ENCODE data around the gene CIB1. TPM values are rescaled to one million over a fixed set of nuclear protein-coding genes. Genes with fewer than 3 reads are reported as not detected.
"Not testable (repeated sequence)": the region's sequence is repeated elsewhere in the genome, so short reads cannot be mapped to it uniquely, and the experiment has no call there.

The CIB1 gene
- total RNA-seq, 4 donors from 2014 or later, result 9.5 to 80.7 (median 49.2) TPM

DNA sequence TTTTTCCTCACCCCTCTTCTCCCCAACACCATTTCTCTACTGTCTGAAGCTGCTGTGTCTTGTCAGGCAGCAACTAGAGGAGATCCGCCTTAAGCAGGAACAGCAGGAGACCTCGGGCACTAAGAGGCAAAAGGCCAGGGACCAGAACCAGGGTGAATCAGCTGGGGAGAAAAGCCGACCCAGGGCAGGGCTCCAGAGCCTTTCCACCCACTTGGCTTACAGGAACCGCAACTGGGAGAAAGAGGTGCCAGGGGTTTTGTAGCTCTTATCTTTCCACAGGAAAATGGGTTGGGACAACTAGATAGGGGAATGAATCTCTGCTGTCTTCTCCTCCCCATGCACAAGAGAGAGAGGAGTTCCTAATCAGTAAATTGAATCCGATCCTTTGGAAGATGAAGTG is 28.7 kb upstream of the CIB1 start:
- no peak overlapping the region for H3K27ac ChIP-seq
- peaks cover 0 to 3% of the 10 kb centered on the region in 2 donors for H3K4me1 ChIP-seq
- no peak overlapping the region for H3K4me3 ChIP-seq
- H3K27me3 ChIP-seq, result no peaks in the 10 kb centered on the region
- TF ChIP-seq, protein P1, sequence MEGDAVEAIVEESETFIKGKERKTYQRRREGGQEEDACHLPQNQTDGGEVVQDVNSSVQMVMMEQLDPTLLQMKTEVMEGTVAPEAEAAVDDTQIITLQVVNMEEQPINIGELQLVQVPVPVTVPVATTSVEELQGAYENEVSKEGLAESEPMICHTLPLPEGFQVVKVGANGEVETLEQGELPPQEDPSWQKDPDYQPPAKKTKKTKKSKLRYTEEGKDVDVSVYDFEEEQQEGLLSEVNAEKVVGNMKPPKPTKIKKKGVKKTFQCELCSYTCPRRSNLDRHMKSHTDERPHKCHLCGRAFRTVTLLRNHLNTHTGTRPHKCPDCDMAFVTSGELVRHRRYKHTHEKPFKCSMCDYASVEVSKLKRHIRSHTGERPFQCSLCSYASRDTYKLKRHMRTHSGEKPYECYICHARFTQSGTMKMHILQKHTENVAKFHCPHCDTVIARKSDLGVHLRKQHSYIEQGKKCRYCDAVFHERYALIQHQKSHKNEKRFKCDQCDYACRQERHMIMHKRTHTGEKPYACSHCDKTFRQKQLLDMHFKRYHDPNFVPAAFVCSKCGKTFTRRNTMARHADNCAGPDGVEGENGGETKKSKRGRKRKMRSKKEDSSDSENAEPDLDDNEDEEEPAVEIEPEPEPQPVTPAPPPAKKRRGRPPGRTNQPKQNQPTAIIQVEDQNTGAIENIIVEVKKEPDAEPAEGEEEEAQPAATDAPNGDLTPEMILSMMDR (IDR thresholded peaks at IDR 0.05), result no peak
- TF ChIP-seq POLR2A (IDR thresholded peaks at IDR 0.05), result no peak
- no peaks in the 10 kb centered on the region for H3K9me3 ChIP-seq
- DNase-seq, result no peak
- no peaks in the 10 kb centered on the region for H3K36me3 ChIP-seq
- intact Hi-C loops (cut with DNase I; ENCODE audit: low total_unique reads), result no loop called here

DNA sequence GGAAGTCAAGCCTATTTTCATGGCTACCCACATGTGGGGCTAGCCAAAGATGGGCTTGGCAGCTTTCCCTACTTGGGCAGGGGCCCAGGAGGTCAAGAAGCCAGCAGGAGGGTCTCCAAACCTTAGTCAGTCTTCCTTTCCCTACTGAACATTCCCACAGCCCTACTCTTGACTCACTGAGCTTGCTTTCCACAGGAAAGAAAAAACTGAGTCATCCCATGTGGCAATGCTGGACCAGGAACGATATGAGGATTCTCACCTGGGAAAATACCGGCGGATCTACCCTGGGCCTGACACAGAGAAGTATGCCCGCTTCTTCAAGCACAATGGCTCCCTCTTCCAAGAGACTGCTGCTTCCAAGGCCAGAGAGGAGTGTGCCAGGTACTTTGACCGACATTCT is 28.1 kb upstream of the CIB1 start:
- H3K4me3 ChIP-seq, result no peak overlapping the region
- H3K27me3 ChIP-seq, result no peaks in the 10 kb centered on the region
- no peaks in the 10 kb centered on the region for H3K36me3 ChIP-seq
- DNase-seq, result no peak
- H3K9me3 ChIP-seq, result no peaks in the 10 kb centered on the region
- intact Hi-C loops (cut with DNase I; ENCODE audit: low total_unique reads), result no loop called here
- no peak for TF ChIP-seq POLR2A (IDR thresholded peaks at IDR 0.05)
- TF ChIP-seq, protein P1 (IDR thresholded peaks at IDR 0.05), result no peak
- no peak overlapping the region for H3K27ac ChIP-seq
- peaks cover 0 to 3% of the 10 kb centered on the region in 2 donors for H3K4me1 ChIP-seq

DNA sequence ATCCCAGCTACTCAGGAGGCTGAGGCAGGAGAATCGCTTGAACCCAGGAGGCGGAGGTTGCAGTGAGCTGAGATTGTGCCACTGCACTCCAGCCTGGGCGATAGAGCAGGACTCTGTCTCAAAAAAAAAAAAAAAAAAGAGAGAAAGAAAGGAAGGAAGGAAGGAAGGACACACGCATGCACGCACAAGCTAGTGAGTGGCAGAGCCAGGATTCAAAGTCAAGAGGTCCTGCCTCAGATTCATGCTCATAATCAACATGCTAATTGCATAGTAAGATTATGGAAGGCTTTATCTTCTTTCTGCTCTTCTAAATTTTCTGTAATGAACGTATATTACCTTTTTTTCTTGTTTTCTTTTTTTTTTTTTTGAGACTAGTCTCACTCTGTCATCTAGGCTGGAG is 27.0 kb upstream of the CIB1 start:
- H3K9me3 ChIP-seq; DNase-seq; H3K27me3 ChIP-seq; H3K4me3 ChIP-seq; H3K4me1 ChIP-seq; H3K27ac ChIP-seq; H3K36me3 ChIP-seq; intact Hi-C loops (cut with DNase I; ENCODE audit: low total_unique reads): not testable (repeated sequence)

DNA sequence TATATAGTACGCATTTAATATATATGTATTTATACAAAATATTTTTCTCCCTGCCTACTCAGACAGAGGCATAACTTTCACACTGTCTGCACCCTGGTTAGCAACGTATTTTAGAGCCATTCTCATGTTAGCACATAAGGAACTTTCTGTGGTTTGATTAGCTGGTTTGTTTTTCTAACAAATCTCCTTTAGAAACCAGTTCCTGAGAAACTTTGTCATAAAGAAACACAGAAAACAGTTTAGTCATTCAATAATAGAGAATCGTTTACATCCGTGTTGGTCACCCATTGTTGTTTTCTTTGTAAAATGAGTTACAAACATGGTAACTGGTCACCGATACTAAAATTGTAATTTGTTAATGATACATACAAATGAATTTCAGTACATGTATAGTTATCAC is 25.8 kb upstream of the CIB1 start:
- Histone ChIP-seq H3K9me3 (no peaks in the 10 kb centered on the region), H3K36me3 (no peaks in the 10 kb centered on the region), H3K4me3 (no peak overlapping the region), H3K4me1 (no peaks in the 10 kb centered on the region), H3K27ac (no peak overlapping the region), H3K27me3 (no peaks in the 10 kb centered on the region)
- no peak for DNase-seq
- intact Hi-C loops (cut with DNase I; ENCODE audit: low total_unique reads), result no loop called here
- no peak for TF ChIP-seq POLR2A (IDR thresholded peaks at IDR 0.05)
- TF ChIP-seq, protein P1 (IDR thresholded peaks at IDR 0.05), result no peak

DNA sequence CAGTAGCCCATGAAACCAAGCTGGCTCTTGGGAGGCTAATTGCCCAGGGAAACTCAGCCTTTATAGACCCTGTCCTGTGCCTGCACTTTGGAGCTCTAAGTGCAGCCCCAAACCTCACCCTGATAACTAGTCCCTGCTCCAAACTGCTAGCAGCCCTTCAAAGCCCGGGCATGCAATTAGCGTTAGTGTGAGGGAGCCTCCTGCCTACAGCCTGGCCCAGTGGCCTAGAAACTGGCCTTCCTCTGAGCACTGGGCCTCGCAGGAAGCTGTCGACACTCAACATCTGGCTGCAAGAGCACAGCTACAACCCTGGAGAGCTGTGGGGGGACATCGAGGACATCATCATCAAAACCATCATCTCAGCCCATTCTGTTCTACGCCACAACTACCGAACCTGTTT is 24.0 kb upstream of the CIB1 start:
- H3K9me3 ChIP-seq, result no peaks in the 10 kb centered on the region
- H3K27me3 ChIP-seq, result no peaks in the 10 kb centered on the region
- DNase-seq, result no peak
- H3K36me3 ChIP-seq, result no peaks in the 10 kb centered on the region
- intact Hi-C loops (cut with DNase I; ENCODE audit: low total_unique reads), result no loop called here
- H3K27ac ChIP-seq, result no peak overlapping the region
- H3K4me1 ChIP-seq, result no peaks in the 10 kb centered on the region
- no peak overlapping the region for H3K4me3 ChIP-seq
- TF ChIP-seq, protein P1 (IDR thresholded peaks at IDR 0.05), result no peak

DNA sequence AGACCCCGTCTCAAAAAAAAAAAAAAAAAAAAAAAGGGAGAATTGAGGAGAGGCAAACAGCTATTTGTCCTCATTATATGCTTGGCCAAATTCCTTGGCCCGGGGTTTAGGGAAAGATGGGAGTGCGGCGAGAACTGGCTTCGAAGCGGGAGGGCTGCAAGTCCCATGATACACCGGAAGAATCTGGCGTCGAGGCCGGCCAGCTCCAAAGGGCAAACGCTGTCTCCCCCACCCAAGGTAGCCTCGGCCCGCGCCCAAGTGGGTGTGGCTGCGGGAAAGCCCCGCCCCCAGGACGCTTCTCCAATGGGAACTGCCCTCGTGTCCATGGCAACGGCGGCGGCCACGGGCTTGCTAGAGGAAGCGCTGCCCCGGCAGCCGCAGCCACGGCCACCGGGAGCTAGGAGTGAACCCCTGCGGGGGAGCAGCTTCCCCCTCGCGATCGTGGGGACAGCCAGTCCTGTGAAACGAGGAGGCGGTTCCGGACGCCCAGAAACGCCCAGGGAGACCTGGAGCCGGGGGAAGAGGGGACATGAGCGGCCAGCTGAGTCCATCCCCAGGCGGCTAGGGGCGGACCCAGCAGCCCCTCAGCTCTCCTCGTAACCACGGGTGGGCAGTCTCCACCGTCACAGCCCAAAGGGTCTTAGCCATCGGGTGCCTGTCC is 15.6 kb upstream of the CIB1 start, which contains the start of gene TTLL13:
Gene TTLL13 (plus strand): TSS at position 354 of the 661 bp plus-strand sequence. CDS start 1,075 bp downstream, outside the sequence.
- no peaks in the 10 kb centered on the region for H3K9me3 ChIP-seq
- TF ChIP-seq POLR2A (IDR thresholded peaks at IDR 0.05), result peak in 1 of 2 donors; percentile 57
- TF ChIP-seq, protein P1 (IDR thresholded peaks at IDR 0.05), result peak in 1 of 4 experiments; percentile 24
- peak within 1 kb of the TSS; percentile 26 to 68 for H3K27ac ChIP-seq
- intact Hi-C loops (cut with DNase I; ENCODE audit: low total_unique reads), result no loop called here
- peak within 1 kb of the TSS; percentile 48 to 62 for H3K4me3 ChIP-seq
- H3K36me3 ChIP-seq, result no peaks in the 10 kb centered on the region
- no peaks in the 10 kb centered on the region for H3K27me3 ChIP-seq
- DNase-seq, result peak; percentile 94 to 96
- H3K4me1 ChIP-seq, result no peaks in the 10 kb centered on the region

Measured in uterus (tissue), 4 donors.